ENCODE data around the gene GPR183.
"Not testable (repeated sequence)": the region's sequence is repeated elsewhere in the genome, so short reads cannot be mapped to it uniquely, and the experiment has no call there.

Gene GPR183

DNA sequence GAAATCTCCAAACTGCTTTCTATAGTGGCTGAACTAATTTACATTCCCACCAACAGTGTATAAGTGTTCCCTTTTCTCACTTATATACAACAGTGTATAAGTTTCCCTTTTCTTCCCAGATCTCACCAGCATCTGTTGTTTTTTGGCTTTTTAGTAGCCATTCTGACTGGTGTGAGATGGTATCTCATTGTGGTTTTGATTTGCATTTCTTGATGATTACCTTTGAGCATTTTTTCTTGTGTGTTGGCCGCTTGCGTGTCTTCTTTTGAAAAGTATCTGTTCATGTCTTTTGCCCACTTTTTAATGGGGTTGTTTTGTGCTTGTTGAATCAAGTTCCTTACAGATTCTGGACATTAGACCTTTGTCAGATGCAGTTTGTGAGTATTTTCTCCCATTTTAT lies 57.6 kb downstream of the GPR183 start:
- DNase-seq (ENCODE audit: low read depth in 3 of 3, low spot score in 1 of 3), result not testable (repeated sequence)

DNA sequence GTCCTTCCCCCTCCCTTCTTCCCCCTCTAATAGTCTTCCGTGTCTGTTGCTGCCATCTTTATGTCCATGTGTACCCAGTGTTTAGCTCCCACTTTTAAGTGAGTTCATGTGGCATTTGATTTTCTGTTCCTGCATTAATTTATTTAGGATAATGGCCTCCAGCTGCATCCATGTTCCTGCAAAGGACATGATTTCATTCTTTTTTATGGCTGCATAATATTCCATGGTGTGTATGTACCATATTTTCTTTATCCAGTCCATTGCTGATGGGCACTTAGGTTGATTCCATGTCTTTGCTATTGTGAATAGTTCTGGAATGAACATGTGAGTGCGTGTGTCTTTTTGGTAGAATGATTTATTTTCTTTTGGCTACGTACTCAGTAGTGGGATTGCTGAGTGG lies 58.0 kb downstream of the GPR183 start:
- not testable (repeated sequence) for DNase-seq (ENCODE audit: low read depth in 3 of 3, low spot score in 1 of 3)

DNA sequence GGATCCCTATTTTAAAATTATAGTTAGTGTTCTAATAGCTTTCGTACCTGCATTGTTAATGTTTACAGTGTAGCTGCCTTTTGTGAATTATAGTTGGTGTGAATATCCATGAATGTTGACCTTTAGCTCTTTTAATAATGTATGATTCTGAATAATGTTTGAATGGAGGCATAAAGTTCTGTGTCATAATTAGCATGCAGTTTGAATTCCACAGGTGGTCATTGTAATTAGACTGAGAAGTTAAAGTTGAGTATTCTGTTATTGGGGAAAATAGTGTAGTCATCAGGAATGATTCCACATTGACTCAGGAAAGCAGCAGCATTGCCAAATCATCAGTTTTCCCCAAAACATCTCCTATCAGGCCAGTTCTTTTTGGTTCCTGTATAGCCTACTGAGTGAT lies 61.1 kb downstream of the GPR183 start:
- no peak for DNase-seq (ENCODE audit: low read depth in 3 of 3, low spot score in 1 of 3)

Data from stimulated activated CD4-positive, alpha-beta T cell treated with anti-CD3 and anti-CD28 coated beads, TNF-alpha, amount 100 ng/mL, for 1 hour (primary cell).